HepG2 (cell line): ENCODE data around the gene TROAP. TPM values are rescaled to one million over a fixed set of nuclear protein-coding genes. Genes with fewer than 3 reads are reported as not detected.
A peak's percentile ranks its signal among the peaks of the same experiment; 100 is the strongest.

Source experiments
- CAMTA2 ChIP-seq: sonication (generic); formaldehyde crosslinking; IDR thresholded peaks from 2 replicates; pipeline ENCODE4 v1.4.0; 2020; ENCODE audit warnings: mild to moderate bottlenecking, missing genetic modification reagents, borderline replicate concordance
- CCAR2 ChIP-seq: fragments of 200-400 bp; formaldehyde crosslinking; optimal IDR thresholded peaks from 2 replicates; pipeline ENCODE3; 2018; ENCODE audit warnings: low read depth, mild to moderate bottlenecking, low read length, moderate library complexity
- FOXO1 ChIP-seq: sonication (generic); formaldehyde crosslinking; IDR thresholded peaks from 2 replicates; pipeline ENCODE4 v1.4.0; 2020; ENCODE audit warnings: missing genetic modification reagents
- HNF1B ChIP-seq: sonication (generic); formaldehyde crosslinking; IDR thresholded peaks from 2 replicates; pipeline ENCODE4 v1.5.1; 2020; ENCODE audit warnings: mild to moderate bottlenecking, moderate library complexity, missing genetic modification reagents
- HOMEZ ChIP-seq: IDR thresholded peaks from 2 replicates; pipeline ENCODE4 v1.6.1; 2016; ENCODE audit warnings: low read depth
- MED8 ChIP-seq: sonication (generic); formaldehyde crosslinking; IDR thresholded peaks from 2 replicates; pipeline ENCODE4 v1.8.1; 2023; ENCODE audit warnings: mild to moderate bottlenecking, missing genetic modification reagents; ENCODE audit not compliant: insufficient replicate concordance
- POLR2AphosphoS2 ChIP-seq: IDR thresholded peaks from 2 replicates; pipeline ENCODE4 v1.6.1; 2011; ENCODE audit warnings: low read depth, low read length, improper control_type of control experiment
- REL ChIP-seq: sonication (generic); formaldehyde crosslinking; conservative IDR thresholded peaks from 2 replicates; pipeline ENCODE4 v1.8.0; 2022; ENCODE audit warnings: mild to moderate bottlenecking, missing genetic modification reagents, moderate library complexity
- THAP11 ChIP-seq: IDR thresholded peaks from 2 replicates; pipeline ENCODE4 v1.6.1; 2016; ENCODE audit warnings: missing biosample characterization, missing genetic modification reagents
- ZBTB40 ChIP-seq, 2 experiments: fragments of 450-650 bp in 1 of 2; sonication (generic) in 1 of 2; formaldehyde crosslinking in 1 of 2; IDR thresholded peaks; 2 replicates each; pipeline versions ENCODE4 v1.6.1 to v1.8.0; 2016 to 2022; ENCODE audit warnings: antibody characterized with exemption in 1 of 2, mild to moderate bottlenecking in 1 of 2, missing genetic modification reagents in 1 of 2
- ZNF274 ChIP-seq: sonication (generic); formaldehyde crosslinking; IDR thresholded peaks from 2 replicates; pipeline ENCODE4 v1.5.1; 2020; ENCODE audit warnings: mild to moderate bottlenecking, missing genetic modification reagents
- ZNF383 ChIP-seq: sonication (generic); formaldehyde crosslinking; IDR thresholded peaks from 2 replicates; pipeline ENCODE4 v1.4.0; 2020; ENCODE audit warnings: missing genetic modification reagents, mild to moderate bottlenecking, borderline replicate concordance
- polyA plus RNA-seq, 8 experiments: library from polyadenylated mRNA; depleted of rRNA in 3 of 8; stranded (reverse) in 7 of 8; unstranded in 1 of 8; fragments of >200 nt; fragmentation: Illumina TruSeq in 4 of 8; extraction: Trizol in 4 of 8; gene quantifications; 2 replicates each; pipeline versions ENCODE4 v1.2.1 to v1.2.3, GENCODE V29; 2011 to 2016; ENCODE audit warnings: low read depth in 4 of 8, missing spikeins in 1 of 8, mixed read lengths in 1 of 8; ENCODE audit not compliant: insufficient read depth in 1 of 8
- total RNA-seq, 5 experiments: library from RNA; depleted of rRNA; stranded (reverse); fragments of >200 nt; fragmentation: Illumina TruSeq; extraction: Trizol; gene quantifications; 2 replicates each; pipeline ENCODE4 v1.2.3, GENCODE V29; 2016; ENCODE audit warnings: low read depth in 1 of 5

Gene TROAP
- total and polyA plus RNA-seq, 2 of the 13 experiments (the other 11 are each of a cell fraction or from before 2014, with no cell fraction given), result 22.5 to 30.9 TPM

GRCh38 chr12:49342066-49342913 is 19.2 kb downstream of the TROAP start (continued):
- TF ChIP-seq ZBTB40 (IDR thresholded peaks at IDR 0.05), result no peak
- TF ChIP-seq ZBTB40 (CRISPR knock-in tag; IDR thresholded peaks at IDR 0.05), result no peak
- TF ChIP-seq THAP11 (CRISPR knock-in tag), result 0 out of 2 replicates have a peak, but pooled peaks have one; percentile 20
- TF ChIP-seq CAMTA2 (CRISPR knock-in tag), result no peak
- no peak for TF ChIP-seq REL
- TF ChIP-seq HOMEZ (CRISPR knock-in tag), result 0 out of 2 replicates have a peak, but pooled peaks have one; percentile 29
- peak; percentile 48; the same call in 1 of the 2 replicates for TF ChIP-seq FOXO1 (CRISPR knock-in tag)
- peak; percentile 71; the same call in 1 of the 2 replicates for TF ChIP-seq ZNF274
- TF ChIP-seq CCAR2, result no peak
- TF ChIP-seq MED8 (CRISPR knock-in tag), result peak; percentile 56
- TF ChIP-seq HNF1B, result peak; percentile 34; the same call in 1 of the 2 replicates
- TF ChIP-seq ZNF383 (CRISPR knock-in tag), result no peak
- no peak for TF ChIP-seq POLR2AphosphoS2
